Measurements from ENCODE around the gene MIPOL1. TPM values are rescaled to one million over a fixed set of nuclear protein-coding genes. Genes with fewer than 3 reads are reported as not detected.

The MIPOL1 gene
- total RNA-seq, 1 experiment from 2014 or later, result 13.1 TPM

DNA sequence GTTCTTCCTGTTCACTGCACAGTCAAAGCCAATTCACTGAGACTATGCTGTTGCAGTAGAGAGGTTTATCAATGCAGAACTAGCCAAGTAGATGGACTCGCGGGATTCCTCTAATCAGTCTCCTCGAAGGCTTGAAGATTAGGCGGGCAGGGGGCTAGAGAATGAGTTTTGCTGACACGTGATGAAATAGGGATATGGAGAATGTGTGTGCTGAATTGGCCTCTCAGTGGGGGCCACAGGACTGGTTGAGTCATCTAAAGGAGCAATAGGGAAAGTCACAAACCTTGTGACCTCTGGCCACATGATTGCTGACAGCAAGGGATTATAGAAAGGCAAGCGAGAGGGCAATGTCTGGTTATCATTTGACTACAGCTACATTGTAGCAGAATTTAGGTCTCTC, 12.7 kb downstream of the MIPOL1 start:
- Histone ChIP-seq H3K27ac (no peak overlapping the region), H2AFZ (no peak overlapping the region), H3F3A (ENCODE audit: insufficient read depth, low read depth) (no peaks in the 10 kb centered on the region), H3K9me3 (ENCODE audit: insufficient read depth, low read depth) (0 out of 2 replicates have a peak, but pooled peaks cover 2% of the 10 kb centered on the region), H3K27me3 (ENCODE audit: insufficient read depth, low read depth) (no peaks in the 10 kb centered on the region), H3K9me2 (ENCODE audit: insufficient read depth) (no peaks in the 10 kb centered on the region), H3K79me2 (ENCODE audit: low read depth) (peaks cover 3% of the 10 kb centered on the region; the same call in 1 of the 2 replicates), H3K4me3 (no peak overlapping the region), H3K4me2 (no peak overlapping the region), H3K4me1 (replicated peaks; ENCODE audit: insufficient read depth) (no peaks in the 10 kb centered on the region), H3K36me3 (ENCODE audit: low read depth) (no peaks in the 10 kb centered on the region), H4K20me1 (ENCODE audit: insufficient read depth) (no peaks in the 10 kb centered on the region)
- intact Hi-C loops (cut with micrococcal nuclease; ENCODE audit: unreplicated experiment), result no loop called here
- TF ChIP-seq, protein P1, sequence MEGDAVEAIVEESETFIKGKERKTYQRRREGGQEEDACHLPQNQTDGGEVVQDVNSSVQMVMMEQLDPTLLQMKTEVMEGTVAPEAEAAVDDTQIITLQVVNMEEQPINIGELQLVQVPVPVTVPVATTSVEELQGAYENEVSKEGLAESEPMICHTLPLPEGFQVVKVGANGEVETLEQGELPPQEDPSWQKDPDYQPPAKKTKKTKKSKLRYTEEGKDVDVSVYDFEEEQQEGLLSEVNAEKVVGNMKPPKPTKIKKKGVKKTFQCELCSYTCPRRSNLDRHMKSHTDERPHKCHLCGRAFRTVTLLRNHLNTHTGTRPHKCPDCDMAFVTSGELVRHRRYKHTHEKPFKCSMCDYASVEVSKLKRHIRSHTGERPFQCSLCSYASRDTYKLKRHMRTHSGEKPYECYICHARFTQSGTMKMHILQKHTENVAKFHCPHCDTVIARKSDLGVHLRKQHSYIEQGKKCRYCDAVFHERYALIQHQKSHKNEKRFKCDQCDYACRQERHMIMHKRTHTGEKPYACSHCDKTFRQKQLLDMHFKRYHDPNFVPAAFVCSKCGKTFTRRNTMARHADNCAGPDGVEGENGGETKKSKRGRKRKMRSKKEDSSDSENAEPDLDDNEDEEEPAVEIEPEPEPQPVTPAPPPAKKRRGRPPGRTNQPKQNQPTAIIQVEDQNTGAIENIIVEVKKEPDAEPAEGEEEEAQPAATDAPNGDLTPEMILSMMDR (conservative IDR thresholded peaks at IDR 0.05), result no peak
- no peak for TF ChIP-seq EZH2 (IDR thresholded peaks at IDR 0.05; ENCODE audit: low read depth)
- ChIA-PET CTCF (no interaction called here), POLR2A (ENCODE audit: unreplicated experiment) (no interaction called here)
- BruUV-seq (replicated peaks), result no TSS peak
- no peak for DNase-seq

GRCh38 chr14:37213016-37213415, 15.3 kb downstream of the MIPOL1 start:
- Histone ChIP-seq H3K4me2 (no peak overlapping the region), H3K79me2 (ENCODE audit: low read depth) (peaks cover 3% of the 10 kb centered on the region; the same call in 1 of the 2 replicates), H3F3A (ENCODE audit: insufficient read depth, low read depth) (no peaks in the 10 kb centered on the region), H3K27ac (no peak overlapping the region), H3K36me3 (ENCODE audit: low read depth) (no peaks in the 10 kb centered on the region), H3K27me3 (ENCODE audit: insufficient read depth, low read depth) (no peaks in the 10 kb centered on the region), H4K20me1 (ENCODE audit: insufficient read depth) (no peaks in the 10 kb centered on the region), H3K4me3 (no peak overlapping the region), H3K4me1 (replicated peaks; ENCODE audit: insufficient read depth) (no peaks in the 10 kb centered on the region), H3K9me2 (ENCODE audit: insufficient read depth) (no peaks in the 10 kb centered on the region), H3K9me3 (ENCODE audit: insufficient read depth, low read depth) (no peaks in the 10 kb centered on the region), H2AFZ (no peak overlapping the region)
- BruUV-seq (replicated peaks), result no TSS peak
- ChIA-PET CTCF (no interaction called here), POLR2A (ENCODE audit: unreplicated experiment) (no interaction called here)
- TF ChIP-seq, protein P1 (conservative IDR thresholded peaks at IDR 0.05), result no peak
- no peak for TF ChIP-seq EZH2 (IDR thresholded peaks at IDR 0.05; ENCODE audit: low read depth)
- DNase-seq, result no peak
- intact Hi-C loops (cut with micrococcal nuclease; ENCODE audit: unreplicated experiment), result no loop called here

GRCh38 chr14:37215345-37215744, 17.6 kb downstream of the MIPOL1 start:
- TF ChIP-seq, protein P1 (conservative IDR thresholded peaks at IDR 0.05), result no peak

More at GRCh38 chr14:37215345-37215744, 17.6 kb downstream of the MIPOL1 start:
- BruUV-seq (replicated peaks), result no TSS peak
- no peaks in the 10 kb centered on the region for H3K36me3 ChIP-seq (ENCODE audit: low read depth)
- H4K20me1 ChIP-seq (ENCODE audit: insufficient read depth), result no peaks in the 10 kb centered on the region
- no peaks in the 10 kb centered on the region for H3F3A ChIP-seq (ENCODE audit: insufficient read depth, low read depth)
- CTCF ChIA-PET, result no interaction called here
- no peaks in the 10 kb centered on the region for H3K9me2 ChIP-seq (ENCODE audit: insufficient read depth)
- H3K4me1 ChIP-seq (replicated peaks; ENCODE audit: insufficient read depth), result no peaks in the 10 kb centered on the region
- H3K27me3 ChIP-seq (ENCODE audit: insufficient read depth, low read depth), result no peaks in the 10 kb centered on the region
- H3K4me2 ChIP-seq, result no peak overlapping the region
- no peak for DNase-seq
- H3K27ac ChIP-seq, result no peak overlapping the region
- H3K9me3 ChIP-seq (ENCODE audit: insufficient read depth, low read depth), result no peaks in the 10 kb centered on the region
- H3K4me3 ChIP-seq, result no peak overlapping the region
- intact Hi-C loops (cut with micrococcal nuclease; ENCODE audit: unreplicated experiment), result no loop called here
- no peak overlapping the region for H2AFZ ChIP-seq
- POLR2A ChIA-PET (ENCODE audit: unreplicated experiment), result no interaction called here
- H3K79me2 ChIP-seq (ENCODE audit: low read depth), result no peaks in the 10 kb centered on the region
